Lower lobe of right lung (tissue), 2 donors: ENCODE measurements around the gene WDR37. TPM values are rescaled to one million over a fixed set of nuclear protein-coding genes. Genes with fewer than 3 reads are reported as not detected.
"Not testable (repeated sequence)": the region's sequence is repeated elsewhere in the genome, so short reads cannot be mapped to it uniquely, and the experiment has no call there.

Source experiments
- ATAC-seq, 2 donors: fragments of 200-7000 bp; cut with Tn5 transposase; one replicate each; pipeline ENCODE4 v1.9.1; 2020 to 2022; ENCODE audit warnings: mild to moderate bottlenecking in 2 of 2, moderate library complexity in 2 of 2
- DNase-seq: peaks from one replicate; pipeline ENCODE4 v3.0.0-alpha.2; 2020
- H3K27ac ChIP-seq: fragments of 200-600 bp; one replicate; pipeline ENCODE4 v1.8.0; 2022
- H3K27me3 ChIP-seq: fragments of 200-600 bp; one replicate; pipeline ENCODE4 v1.8.0; 2022; ENCODE audit warnings: low read depth
- H3K36me3 ChIP-seq: fragments of 200-600 bp; one replicate; pipeline ENCODE4 v1.8.0; 2022; ENCODE audit warnings: mild to moderate bottlenecking
- H3K4me1 ChIP-seq: fragments of 200-600 bp; one replicate; pipeline ENCODE4 v1.8.0; 2022
- H3K4me3 ChIP-seq: fragments of 200-600 bp; one replicate; pipeline ENCODE4 v1.8.0; 2022; ENCODE audit warnings: mild to moderate bottlenecking
- H3K9me3 ChIP-seq: fragments of 200-600 bp; one replicate; pipeline ENCODE4 v1.8.0; 2022
- intact Hi-C: fragments of 100-400 bp; cut with DNase I; formaldehyde crosslinking; loops from one replicate; pipeline ENCODE4 v1.11.0; 2022
- total RNA-seq: library from RNA; stranded (reverse); fragmentation: NEBNext Ultra II Directional; extraction: Animal tissue kit (Norgen Biotek cat#: 25700); gene quantifications from one replicate; pipeline ENCODE4 v1.2.1, GENCODE V29; 2021
- TF ChIP-seq, protein P1 (sequence below): fragments of 200-600 bp; IDR thresholded peaks from one replicate; pipeline ENCODE4 v1.8.0; 2022; ENCODE audit warnings: antibody characterized with exemption, mild to moderate bottlenecking
- donor health status: DM: no; HTN: yes; CAD: no; lungs with severe emphysema.

Gene WDR37
- total RNA-seq, 1 donor from 2014 or later = 22.0 TPM

DNA sequence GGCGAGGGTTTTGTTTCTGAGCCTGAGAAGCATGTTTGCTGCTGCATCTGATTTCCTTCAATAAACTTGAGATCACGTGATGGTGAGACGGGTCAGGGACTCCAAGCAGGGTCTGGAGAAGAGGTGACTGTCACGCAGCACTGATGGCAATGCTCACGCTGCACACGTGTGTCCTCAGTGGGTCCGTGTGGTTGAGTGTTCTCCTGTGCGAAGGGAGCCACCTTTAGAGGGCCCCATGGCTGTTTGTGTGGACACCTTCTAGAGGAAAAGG is 100.4 kb downstream of the WDR37 start:
- intact Hi-C loops = no loop called here
- no peak for ATAC-seq
- no peak for DNase-seq
- Histone ChIP-seq H3K27ac (no peak overlapping the region), H3K27me3 (no peaks in the 10 kb centered on the region), H3K4me3 (no peak overlapping the region), H3K4me1 (no peaks in the 10 kb centered on the region), H3K9me3 (no peaks in the 10 kb centered on the region), H3K36me3 (no peaks in the 10 kb centered on the region)
- TF ChIP-seq, protein P1, sequence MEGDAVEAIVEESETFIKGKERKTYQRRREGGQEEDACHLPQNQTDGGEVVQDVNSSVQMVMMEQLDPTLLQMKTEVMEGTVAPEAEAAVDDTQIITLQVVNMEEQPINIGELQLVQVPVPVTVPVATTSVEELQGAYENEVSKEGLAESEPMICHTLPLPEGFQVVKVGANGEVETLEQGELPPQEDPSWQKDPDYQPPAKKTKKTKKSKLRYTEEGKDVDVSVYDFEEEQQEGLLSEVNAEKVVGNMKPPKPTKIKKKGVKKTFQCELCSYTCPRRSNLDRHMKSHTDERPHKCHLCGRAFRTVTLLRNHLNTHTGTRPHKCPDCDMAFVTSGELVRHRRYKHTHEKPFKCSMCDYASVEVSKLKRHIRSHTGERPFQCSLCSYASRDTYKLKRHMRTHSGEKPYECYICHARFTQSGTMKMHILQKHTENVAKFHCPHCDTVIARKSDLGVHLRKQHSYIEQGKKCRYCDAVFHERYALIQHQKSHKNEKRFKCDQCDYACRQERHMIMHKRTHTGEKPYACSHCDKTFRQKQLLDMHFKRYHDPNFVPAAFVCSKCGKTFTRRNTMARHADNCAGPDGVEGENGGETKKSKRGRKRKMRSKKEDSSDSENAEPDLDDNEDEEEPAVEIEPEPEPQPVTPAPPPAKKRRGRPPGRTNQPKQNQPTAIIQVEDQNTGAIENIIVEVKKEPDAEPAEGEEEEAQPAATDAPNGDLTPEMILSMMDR = no peak

DNA sequence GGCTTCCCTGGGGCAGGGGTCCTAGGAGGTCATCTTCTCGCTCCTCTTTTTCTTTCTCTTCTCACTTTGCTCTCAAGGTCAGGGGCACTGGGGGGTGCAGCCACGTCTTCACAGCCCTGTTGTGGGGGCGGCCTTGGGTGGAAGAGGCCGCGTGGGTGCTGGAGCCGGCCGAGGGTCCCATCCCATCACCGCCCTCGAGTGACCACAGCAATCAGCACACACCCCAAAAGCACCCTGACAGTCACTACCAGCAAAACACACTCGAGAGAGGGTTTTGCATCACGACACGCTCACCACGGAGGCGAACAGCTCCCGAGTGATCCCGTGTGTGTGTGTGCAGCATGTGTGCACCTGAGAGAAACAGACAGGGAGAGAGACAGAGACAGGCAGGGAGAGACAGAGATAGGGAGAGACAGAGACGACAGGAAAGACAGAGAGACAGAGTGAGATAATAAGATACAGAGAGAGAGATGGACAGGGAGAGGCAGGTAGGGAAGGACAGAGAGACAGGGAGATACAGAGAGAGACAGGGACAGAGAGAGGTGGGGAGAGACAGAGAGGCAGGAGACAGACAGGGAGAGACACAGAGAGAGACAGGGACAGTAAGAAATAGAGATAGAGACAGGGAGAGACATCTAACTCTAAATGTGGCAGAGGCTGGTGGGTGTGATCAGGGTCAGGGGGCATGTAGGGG is 100.9 kb downstream of the WDR37 start:
- no peaks in the 10 kb centered on the region for H3K36me3 ChIP-seq
- H3K4me3 ChIP-seq = no peak overlapping the region
- H3K27ac ChIP-seq = no peak overlapping the region
- ATAC-seq (no peak), DNase-seq (no peak)
- H3K27me3 ChIP-seq = no peaks in the 10 kb centered on the region
- H3K9me3 ChIP-seq = no peaks in the 10 kb centered on the region
- no peaks in the 10 kb centered on the region for H3K4me1 ChIP-seq
- TF ChIP-seq, protein P1 = no peak
- intact Hi-C loops = no loop called here

DNA sequence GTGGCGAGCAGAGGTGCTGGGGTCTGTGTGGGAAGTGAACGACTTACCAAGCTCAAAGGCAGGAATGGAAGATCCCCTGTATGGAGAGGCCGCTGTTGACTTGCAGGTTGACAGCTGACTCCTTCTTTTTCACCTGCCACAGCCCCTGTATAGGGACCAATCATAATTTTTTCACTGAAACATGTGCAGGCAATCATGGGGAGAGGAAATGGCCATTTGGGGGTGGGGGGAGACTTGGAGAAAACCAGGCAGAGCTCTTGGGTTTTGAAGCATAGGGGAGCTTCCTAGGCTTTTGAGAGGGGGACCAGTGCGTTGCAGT is 101.4 kb downstream of the WDR37 start:
- DNase-seq (no peak), ATAC-seq (no peak)
- H3K36me3 ChIP-seq = no peaks in the 10 kb centered on the region
- H3K9me3 ChIP-seq = no peaks in the 10 kb centered on the region
- H3K4me1 ChIP-seq = no peaks in the 10 kb centered on the region
- H3K27me3 ChIP-seq = no peaks in the 10 kb centered on the region
- TF ChIP-seq, protein P1 = no peak
- intact Hi-C loops = no loop called here
- H3K4me3 ChIP-seq = no peak overlapping the region
- H3K27ac ChIP-seq = no peak overlapping the region

DNA sequence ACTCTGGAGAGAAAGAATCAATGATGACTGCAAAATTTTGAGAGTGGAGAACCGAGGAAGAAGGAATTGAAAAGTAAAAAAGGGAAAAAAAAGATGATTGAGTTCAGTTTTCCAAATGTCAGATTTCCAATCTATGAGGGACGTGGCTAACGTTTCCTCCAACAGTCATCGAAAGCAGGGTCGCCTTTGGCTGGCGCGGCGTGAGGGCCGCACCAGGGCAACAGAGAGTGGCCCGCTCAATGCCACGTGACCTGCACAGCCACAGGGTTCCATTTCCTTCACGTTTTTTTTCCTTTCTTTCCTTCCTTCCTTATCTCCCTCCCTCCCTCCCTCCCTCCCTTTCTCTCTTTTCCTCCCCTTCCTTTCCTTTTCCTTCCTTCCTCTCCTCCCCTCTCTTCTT is 101.9 kb downstream of the WDR37 start:
- Histone ChIP-seq H3K4me1 (no peaks in the 10 kb centered on the region), H3K4me3 (no peak overlapping the region), H3K9me3 (no peaks in the 10 kb centered on the region), H3K36me3 (no peaks in the 10 kb centered on the region), H3K27ac (no peak overlapping the region), H3K27me3 (no peaks in the 10 kb centered on the region)
- ATAC-seq (no peak), DNase-seq (no peak)
- intact Hi-C loops = no loop called here
- TF ChIP-seq, protein P1 = no peak

DNA sequence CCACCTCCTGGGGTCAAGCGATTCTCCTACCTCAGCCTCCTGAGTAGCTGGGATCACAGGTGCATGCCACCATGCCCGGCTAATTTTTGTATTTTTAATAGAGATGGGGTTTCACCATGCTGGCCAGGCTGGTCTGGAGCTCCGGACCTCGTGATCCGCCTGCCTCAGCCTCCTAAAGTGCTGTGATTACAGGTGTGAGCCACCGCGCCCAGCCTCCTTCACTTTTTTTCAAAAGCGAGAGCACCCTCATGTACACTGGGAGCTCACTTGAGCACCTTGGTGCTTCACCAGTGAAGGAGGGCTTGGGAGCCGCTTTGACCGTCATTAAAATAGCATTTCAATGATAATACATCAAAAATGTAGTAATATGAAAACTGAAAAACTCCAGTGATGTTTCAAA is 102.4 kb downstream of the WDR37 start:
- intact Hi-C loops, H3K36me3 ChIP-seq, H3K27me3 ChIP-seq, H3K9me3 ChIP-seq, H3K4me1 ChIP-seq, H3K4me3 ChIP-seq, ATAC-seq, DNase-seq, H3K27ac ChIP-seq: not testable (repeated sequence)

DNA sequence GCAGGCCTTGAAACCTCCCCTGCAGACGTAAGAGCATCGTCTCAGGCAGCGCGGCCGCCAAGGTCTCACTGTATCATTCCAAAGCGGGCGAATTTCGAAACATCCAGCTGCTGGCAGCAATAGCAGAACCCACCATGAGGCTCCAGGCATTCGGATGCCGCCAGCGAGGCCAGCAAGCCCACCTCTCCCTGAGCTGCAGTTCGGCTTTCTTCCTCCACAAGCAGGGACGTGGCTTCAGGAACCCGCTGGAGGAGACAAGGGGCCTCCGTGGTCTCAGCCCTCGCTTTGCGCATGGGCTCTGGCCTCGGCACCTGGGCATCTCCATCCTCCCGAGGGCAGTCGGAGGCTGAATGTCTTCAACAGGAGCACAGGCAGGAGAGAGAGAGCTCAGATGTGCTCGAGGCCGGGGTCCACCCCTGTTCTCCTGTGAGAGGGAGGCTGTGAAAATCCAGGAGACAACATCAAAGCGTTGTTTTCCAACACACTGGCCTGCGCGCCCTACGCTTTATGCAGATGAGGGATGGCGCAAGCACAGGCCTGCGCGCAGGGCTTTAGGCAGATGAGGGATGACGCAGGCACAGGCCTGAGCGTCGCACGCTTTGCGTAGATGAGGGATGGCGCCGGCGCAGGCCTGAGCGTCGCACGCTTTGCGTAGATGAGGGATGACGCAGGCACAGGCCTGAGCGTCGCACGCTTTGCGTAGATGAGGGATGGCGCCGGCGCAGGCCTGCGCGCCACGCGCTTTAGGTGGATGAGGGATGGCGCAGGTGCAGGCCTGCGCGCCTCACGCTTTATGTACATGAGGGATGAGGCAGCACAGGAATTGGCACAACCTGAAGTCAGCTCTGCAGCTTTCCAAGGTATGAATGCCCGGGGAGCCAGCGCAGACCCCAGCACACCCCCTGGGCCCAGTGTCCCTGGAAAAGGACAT is 103.2 kb downstream of the WDR37 start:
- H3K4me3 ChIP-seq = no peak overlapping the region
- no peaks in the 10 kb centered on the region for H3K9me3 ChIP-seq
- DNase-seq = no peak
- no peak for ATAC-seq
- H3K27me3 ChIP-seq = no peaks in the 10 kb centered on the region
- no peak overlapping the region for H3K27ac ChIP-seq
- no peaks in the 10 kb centered on the region for H3K36me3 ChIP-seq
- no peaks in the 10 kb centered on the region for H3K4me1 ChIP-seq
- TF ChIP-seq, protein P1 = no peak
- intact Hi-C loops = no loop called here
